Superior temporal gyrus (tissue), 1 donor: ENCODE measurements around the gene BCL7C.
"Not testable (repeated sequence)": the region's sequence is repeated elsewhere in the genome, so short reads cannot be mapped to it uniquely, and the experiment has no call there.

Experiments used
- DNase-seq: peaks from one replicate; pipeline ENCODE4 v3.0.0-alpha.2; 2016; ENCODE audit errors: extremely low spot score

BCL7C gene

DNA sequence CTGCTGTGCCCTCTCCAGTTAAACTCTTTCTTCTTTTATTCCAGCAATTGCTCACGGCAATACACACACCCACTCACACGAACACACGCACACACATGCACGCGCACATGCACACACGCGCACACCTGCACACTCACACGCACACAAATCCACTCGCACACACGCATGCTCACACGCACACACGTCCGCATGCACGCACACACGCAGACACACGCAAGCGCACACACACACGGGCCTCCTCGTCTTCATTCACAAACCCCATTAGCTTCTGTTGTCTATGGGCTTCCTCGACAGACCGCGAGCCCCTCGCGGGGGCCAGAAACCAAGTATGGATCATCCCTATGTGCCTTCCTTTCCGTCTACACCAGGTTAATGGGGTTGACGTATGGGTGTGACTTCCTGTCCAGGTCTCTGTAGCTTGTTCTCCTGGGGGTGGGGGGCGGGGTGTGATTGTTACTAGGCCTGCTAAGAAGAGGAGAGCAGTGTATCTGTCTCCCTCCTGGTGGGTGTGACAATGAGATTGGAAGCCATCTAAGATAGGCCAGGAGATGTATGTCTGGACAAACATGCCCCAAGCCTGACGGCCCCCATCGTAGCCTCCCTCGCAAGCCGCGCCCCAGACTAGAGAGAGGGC, 1.9 kb upstream of the BCL7C start:
- DNase-seq, result no peak

DNA sequence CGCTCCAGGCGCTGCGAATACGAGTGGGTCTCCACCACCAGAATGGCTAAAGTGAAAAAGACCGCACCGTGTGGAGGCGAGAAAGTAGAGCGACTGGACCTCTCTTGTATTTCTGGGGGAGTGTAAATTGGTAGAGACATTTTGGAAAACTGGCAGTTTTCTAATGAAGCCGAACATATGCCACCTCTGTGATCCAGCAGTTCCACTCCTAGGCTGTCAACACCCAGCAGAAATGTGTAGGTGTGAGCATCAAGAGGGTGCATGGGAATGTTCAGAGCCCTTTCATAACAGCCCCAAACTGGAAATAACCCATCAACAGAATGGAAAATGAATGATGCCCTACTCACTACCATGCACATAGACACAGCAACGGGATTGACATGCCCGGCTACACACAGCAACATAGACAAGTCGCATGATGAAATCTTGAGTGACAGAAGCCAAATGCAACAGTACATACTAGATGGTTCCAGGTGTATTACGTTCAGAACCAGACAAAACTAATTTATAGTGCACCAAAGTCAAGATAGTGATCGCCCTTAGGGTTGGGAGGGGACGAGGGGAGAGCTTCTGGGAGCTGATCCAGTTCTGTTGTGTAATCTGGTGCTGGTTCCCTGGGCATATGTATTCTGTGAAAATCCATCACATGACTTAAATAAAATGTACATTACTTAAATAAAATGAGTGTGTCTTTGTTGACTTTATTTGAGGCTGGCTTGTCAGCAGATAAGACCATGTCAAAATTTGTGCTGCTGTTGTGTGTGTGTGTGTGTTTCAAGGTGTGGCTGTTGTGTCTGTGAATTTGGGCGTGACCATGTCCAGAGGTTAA, 877 bp upstream of the BCL7C start:
- peak; percentile 67 for DNase-seq

DNA sequence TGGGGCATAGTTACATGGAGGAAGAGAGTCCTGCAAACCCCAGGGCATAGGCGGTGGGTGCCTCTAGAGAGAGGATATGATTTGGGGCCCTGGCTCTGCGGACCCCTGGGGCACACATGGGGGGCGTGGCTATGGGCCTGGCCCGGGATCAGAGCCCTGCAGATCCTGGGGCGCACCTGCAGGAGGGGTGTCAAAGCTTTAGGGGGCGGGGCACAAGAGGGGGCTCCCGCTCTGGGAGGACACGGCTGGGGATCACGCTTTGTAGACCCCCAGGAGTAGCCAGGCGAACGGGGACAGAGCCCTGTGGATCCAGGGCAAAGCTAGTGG, 497 bp downstream of the BCL7C start:
- DNase-seq, result no peak

DNA sequence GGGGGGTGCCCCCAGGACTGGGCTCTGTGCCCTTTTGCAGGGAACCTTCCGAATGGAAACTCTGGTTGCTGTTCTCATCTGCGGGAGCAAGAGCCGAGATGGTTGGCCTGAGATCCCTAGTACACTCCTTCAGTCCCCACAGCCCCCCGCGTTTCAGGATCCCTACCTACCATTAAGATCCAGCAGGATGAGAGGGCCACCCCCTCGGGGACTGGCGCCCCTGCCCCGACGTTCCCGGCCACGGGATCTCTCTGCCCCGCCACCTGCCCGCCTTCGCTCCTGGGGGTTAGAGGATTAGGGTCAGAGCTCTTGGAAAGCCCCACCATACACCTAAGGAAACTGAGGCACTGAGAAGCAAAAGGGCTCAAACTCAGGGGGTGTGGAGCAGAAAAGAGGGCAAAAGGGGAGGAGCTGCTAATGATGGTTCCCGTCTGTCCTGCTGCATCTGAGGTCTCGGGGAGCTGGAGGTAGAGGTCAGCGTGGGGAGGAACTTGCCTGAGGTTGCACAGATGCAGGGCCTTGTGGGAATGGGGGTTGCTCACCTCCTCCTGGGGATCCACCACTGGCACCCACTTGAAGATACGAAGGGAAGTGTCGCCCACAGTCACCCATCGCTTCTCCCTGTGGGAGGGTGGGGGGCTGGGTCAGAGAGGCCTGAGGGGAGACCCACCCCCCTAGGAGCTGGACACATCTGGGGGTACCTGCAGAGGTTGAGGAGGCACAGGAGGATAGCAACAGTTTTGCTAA, 1.0 kb downstream of the BCL7C start:
- no peak for DNase-seq

DNA sequence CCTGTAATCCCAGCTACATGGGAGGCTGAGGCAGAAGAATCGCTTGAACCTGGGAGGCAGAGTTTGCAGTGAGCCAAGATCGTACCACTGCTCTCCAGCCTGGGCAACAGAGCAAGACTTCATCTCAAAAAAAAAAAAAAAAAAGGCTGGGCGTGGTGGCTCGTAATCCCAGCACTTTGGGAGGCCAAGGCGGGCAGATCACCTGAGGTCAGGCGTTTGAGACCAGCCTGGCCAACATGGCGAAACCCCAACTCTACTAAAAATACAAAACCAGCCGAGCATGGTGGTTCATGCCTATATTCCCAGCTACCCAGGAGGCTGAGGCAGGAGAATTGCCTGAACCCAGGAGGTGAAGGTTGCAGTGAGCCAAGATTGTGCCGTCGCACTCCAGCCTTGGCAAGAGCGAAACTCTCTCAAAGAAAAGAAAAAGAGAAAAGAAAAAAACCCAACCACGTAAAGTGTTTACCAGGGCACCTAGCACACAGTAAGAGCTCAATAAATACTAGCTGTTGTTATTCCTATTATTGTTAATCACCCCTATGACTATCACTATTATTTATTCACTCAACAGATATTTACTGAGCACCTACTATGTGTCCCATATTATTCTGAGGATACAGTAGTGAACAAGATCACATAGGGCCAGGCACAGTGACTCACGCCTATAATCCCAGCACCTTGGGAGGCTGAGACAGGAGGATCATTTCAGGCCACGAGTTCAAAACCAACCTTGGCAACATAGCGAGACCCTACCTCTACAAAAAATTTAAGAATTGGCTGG, 2.6 kb downstream of the BCL7C start:
- DNase-seq, result not testable (repeated sequence)

DNA sequence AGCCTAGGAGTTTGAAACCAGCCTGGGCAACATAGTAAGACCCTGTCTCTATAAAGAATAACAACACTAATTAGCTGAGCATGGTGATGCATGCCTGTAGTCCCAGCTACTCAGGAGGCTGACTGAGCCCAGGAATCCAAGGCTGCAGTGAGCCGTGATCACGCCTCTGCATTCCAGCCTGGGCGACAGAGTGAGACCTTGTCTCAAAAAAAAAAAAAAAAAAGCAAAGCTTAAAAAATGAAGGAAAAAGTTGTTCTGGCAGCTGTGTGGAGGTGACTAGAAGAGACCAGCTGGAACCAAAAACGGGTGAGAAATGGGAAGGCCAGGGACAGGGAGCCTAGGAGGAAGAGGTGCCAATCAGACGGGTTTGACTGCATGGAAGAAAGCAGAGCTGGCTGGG, 4.2 kb downstream of the BCL7C start:
- DNase-seq, result no peak

DNA sequence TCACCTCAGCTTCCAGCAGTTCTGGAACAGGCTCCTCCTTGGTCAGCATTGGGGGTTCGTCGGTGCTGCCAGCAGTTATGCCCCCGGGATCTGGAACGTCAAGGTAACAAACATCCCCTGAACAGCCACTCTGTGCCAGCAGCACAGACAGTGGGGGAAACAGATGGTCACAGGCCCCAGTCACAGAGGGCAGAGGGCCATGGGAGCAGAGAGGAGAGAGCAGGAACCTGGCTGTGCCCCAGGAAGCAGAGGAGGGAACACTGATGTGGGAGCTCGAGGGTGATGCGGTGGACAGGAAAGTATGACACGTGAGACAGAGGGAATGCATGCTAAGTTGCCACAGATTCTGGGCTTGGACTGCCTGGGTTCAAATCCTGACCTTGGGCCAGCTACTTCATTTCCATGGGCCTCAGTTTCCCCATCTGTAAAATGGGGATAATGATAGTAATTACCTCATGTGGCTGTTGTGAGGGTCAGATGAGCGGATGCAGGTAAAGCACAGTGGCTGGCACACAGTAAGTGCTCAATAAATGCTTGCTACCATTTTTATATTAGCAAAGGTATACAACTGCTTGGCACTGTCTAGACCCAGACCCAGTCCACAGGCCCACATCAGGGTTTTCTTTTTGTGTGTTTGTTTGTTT, 4.9 kb downstream of the BCL7C start:
- DNase-seq, result no peak

DNA sequence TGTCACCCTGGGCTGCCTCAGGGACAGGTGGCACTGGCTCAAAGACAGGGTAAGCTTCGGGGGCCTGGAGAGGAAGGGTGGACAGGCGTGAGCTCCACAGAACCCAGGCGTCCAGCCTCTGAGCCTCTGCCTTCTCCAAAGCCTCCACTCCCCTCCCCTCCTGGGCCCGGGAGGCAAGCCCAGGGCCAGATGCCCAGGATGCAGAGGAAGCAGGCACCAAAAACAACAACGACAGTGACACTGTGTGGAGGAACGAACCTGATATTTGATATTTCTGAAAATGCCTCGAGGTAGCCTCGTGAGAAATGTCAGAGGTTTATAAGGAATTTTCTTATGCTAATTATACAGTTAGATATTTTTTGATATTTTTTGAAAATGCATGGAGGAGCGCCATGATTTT, 6.0 kb downstream of the BCL7C start:
- no peak for DNase-seq

DNA sequence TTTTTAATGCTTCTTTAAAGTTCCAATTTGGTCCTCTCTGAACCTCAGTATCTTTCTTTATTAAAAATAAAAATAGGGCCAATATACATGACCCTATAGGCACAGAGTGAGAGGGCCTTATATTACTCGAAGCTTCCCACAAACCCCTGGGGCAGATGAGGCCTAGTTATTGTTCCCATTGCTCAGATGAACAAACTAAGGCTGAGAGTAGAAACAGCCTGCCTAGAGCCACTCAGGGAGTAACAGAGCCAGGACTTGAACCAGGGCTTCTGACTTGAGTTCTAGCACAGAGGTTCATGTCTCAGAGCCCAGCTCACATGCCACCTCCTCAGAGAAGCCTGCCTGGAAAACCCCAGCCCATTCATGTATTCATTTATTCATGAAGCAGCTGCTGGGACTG, 7.7 kb downstream of the BCL7C start:
- no peak for DNase-seq

DNA sequence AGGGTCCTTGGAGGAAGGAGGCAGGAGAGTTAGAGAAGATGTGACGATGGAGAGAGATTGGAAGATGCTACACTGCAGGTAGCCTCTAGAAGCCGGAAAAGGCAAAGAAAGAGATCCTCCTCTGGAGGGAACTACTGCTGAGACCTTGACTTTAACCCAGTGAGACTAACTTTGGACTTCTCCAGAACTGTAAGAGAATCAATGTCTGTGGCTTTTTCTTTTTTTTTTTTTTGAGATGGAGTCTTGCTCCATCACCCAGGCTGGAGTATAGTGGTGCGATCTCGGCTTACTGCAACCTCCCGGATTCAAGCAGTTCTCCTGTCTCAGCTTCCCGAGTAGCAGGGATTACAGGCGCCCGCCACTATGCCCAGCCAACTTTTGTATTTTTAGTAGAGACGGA, 8.7 kb downstream of the BCL7C start:
- DNase-seq, result no peak

DNA sequence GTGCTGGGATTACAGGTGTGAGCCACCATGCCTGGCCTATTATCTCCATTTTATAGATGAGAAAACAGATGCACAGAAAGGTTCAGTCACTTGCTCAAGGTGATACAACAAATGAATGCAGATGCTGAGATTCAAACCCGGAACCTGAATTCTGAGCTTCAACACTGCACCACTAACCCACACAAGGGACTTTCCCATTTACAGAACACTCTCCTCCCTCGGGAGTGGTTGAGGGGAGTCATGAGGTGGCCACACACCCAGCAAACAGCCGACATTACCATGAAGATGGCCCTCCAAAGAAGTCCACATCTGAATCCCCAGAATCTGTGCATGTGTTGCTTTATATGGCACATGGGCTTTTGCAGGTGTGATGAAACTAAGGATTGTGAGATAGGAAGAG, 9.1 kb downstream of the BCL7C start:
- no peak for DNase-seq

DNA sequence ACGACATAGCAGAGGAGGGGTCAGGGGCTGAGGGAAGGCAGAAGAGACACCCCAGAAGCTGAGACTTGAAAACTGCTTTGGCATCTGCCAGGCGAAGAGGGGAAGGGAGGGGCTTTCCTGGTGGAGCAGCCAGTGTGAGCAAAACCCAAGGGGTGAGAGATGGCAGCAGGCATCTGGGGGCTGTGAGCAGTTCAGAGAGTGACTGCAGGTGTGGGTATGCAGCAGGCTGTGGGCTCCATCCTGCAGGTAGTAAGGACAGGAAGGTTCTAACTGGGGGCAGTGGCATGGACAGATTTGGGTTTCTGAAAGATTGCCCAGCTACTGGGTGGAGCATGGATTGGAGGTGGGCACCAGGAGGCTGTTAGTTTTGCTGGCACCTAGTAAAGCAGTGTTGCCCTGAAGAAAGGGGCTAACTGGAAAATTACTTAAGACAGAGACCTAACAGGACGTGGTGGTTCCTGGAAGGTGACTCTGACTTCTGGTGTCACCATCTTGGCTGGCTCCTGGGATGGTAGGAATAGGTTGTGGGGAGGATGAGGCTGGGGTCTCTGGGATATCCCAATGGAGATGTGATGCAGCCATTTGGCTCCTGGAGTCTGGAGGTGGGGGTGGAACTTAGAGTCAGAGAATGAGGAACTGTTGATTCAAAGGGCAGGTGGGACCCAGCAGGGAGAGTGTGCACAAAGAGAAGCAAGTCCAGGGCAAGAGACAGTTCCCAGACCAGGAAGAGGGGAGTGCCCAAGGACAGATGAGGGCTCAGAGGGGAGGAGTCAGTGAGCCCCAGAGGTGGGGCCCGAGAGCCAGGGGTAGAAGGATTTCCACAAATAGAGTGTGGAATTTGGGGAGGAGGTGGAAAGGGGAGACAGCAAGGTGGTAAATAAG, 11.2 kb downstream of the BCL7C start:
- DNase-seq, result no peak

DNA sequence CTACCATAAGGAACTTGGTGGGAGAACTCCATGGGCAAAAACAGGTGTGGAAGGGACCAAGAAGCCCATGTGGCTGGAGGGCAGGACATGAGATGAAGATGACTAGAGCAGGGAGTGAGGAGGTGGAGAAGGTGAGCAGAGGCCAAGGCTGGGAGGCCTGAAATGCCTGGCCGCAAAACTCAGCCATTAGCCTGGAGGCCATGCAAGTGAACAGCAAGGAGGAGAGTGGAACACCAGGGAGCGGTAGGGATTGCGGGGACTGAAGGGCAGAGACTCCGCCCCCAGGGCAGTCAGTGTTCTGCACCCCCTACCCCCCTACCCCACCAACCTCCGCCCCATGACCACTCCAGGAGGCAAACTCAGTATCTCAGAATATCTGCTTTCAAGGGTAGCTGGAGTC, 17.0 kb downstream of the BCL7C start:
- no peak for DNase-seq

DNA sequence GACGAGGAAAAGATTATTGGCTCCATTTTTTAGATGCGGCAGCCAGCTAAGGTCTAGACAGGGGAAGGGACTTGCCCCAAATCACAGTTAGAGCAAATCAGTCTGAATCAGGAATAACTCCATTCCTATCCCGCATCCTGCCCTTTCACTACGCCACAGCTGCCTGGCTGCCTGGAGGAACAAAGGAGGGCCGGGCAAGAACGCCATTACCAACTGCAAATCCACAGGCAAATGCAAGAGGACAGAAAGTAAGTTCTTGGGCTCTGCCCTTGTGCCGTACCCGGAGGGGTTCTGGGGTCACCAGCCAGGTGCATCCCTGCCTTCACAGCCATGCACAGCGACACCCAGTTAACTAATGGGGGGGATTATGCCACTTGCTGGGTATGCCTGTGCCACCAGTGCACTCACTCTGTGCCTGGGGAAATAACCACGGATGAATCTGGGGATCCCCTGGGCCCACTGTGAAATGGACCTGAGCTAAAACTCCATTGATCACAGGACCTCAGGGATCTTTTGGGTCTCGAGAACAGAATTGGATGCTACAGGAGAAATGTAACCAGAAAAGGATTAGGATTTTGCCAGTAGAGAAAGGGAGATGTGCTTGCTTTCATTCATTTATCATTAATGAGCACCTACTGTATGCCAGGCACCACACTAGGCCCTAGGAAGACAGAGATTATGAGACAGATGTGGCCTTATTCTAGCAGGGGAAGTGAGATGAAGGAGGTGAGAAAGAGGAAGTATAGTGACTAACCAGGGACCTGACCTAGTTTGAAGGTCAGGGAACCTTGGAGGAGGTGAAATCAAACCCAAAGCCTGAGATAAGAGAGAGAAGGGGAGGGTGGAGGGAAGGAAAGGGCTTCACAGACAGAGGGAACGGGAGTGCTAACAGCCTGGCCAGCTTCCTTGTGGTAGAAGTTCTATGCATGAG, 17.7 kb downstream of the BCL7C start:
- peak; percentile 19 for DNase-seq

DNA sequence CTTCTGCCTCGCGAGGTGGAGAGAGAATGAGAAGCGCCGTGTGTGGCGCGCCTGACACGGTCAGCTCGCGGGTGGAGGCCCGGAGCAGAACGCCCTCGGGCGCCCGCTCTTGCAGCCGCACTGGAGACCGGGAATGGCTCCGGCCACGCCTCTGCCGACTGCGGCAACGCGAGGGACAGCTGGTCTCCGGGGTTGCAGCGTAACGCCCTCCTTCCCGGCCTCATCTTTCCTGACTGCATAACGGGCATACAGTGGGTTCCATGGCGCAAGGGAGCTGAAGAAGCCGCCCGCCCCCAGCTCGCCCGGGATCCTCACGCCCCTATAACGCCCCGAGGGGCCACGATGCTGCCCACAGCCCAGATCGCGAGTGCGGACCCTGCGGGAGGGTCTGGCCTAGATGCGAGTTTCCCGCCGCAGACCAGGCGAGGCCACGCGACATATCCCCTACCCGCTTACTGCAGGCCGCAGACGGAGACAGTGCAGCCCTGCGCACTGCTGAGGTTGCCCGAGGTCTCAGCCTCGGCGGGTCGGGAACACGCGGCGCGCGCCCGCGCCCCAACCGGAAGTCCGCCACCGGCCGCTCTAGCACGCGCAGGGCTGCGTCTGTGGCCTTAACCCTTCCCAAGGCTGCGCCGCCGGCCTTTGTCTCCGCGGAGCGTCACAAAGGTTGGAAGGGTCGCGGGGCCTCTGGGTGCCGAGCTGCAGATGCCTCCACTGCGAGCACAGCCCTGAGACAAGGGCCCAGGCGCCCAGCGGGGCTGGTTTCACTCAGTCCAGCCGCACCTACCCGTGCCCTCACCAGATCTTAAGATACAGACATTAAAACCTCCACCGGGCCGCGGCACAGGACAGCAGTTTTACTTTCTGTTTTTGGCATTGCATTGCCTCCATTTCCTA, 18.8 kb downstream of the BCL7C start:
- DNase-seq, result peak; percentile 92

DNA sequence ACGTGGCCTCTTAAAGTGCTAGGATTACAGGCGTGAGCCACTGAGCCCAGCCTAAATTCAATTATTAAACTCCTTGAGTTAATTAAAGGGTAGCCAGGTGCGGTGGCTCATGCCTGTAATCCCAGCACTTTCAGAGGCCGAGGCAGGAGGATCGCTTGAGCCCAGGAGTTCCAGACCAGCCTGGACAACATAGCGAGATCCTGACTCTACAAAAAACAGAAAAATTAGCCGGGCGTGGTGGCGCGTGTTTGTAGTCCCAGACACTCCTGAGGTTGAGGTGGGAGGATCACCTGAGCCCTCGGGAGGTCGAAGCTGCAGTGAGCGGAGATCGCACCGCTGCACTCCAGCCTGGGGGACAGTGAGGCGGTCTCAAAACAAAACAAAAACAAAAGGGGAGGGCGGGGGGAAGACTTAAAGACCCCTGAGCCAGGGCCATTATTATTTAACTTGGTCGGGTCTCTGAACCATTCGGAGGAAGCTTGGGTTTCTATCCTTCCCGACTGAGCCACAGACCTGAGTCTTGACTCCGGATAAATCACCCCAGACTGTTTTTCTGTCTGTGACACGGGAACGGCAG, 19.5 kb downstream of the BCL7C start:
- no peak for DNase-seq

DNA sequence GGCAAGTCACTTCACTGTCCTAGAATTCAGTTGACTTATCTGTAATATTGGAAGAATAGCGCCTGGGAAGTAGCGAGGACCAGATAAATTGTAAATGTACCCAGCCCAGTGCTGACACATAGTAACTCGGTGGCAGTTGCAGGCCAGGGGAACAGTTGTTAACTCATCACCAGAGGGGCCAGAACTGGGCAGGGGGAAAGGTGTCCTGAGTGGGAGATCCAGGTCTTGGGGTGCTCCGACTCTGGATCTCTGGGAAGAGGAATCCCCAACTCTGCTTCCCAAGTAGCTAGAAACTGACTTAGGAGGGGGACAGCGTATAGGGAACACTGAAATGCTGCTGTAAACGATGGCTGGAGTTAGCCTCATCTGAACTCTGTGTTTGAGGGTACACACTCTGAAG, 23.0 kb downstream of the BCL7C start:
- DNase-seq, result no peak

DNA sequence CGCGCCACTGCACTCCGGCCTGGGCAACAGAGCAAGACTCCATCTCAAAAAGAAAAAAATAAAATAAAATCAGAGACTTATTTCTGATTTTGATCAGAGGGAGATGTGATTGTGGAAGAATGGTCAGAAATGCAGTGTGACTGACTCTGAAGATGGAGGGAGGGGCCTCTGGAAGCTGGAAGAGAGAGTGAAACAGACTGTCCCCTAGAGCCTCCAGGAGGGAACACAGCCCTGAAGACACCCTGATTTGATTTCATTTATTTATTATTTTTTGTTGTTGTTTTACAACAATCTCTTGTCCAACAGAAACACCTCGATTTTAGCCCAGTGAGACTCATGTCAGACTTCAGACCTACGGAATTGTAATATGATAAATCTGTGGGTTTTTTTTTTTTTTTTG, 26.1 kb downstream of the BCL7C start:
- DNase-seq, result no peak
